ENCODE measurements around the gene PRDM15.

DNA sequence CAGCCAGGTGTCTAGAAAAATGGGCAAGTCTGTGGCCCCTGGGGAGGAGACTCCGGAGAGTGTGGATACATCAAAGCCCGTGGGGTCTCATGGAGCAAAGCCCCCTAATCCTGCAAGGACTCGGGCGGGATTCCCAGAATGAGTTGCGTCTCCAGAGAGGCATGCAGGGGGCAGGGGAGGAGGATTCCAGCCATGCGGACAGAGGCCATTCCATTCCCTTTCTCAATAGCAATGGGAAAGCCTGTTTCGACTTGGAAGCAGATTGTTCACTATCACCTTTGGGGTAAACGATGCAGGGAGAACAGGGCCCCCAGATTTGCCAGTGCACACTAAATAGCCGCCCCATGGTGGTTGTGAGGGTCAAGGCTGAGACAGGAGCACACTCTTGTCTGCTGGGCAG is 15.4 kb upstream of the PRDM15 start:
- TF ChIP-seq POLR2AphosphoS5 (IDR thresholded peaks at IDR 0.05) (no peak), POLR2A (IDR thresholded peaks at IDR 0.05) (no peak)
- TF ChIP-seq, protein P1, sequence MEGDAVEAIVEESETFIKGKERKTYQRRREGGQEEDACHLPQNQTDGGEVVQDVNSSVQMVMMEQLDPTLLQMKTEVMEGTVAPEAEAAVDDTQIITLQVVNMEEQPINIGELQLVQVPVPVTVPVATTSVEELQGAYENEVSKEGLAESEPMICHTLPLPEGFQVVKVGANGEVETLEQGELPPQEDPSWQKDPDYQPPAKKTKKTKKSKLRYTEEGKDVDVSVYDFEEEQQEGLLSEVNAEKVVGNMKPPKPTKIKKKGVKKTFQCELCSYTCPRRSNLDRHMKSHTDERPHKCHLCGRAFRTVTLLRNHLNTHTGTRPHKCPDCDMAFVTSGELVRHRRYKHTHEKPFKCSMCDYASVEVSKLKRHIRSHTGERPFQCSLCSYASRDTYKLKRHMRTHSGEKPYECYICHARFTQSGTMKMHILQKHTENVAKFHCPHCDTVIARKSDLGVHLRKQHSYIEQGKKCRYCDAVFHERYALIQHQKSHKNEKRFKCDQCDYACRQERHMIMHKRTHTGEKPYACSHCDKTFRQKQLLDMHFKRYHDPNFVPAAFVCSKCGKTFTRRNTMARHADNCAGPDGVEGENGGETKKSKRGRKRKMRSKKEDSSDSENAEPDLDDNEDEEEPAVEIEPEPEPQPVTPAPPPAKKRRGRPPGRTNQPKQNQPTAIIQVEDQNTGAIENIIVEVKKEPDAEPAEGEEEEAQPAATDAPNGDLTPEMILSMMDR (IDR thresholded peaks at IDR 0.05): no peak
